ENCODE data around the gene IDH3G. TPM values are rescaled to one million over a fixed set of nuclear protein-coding genes. Genes with fewer than 3 reads are reported as not detected.

IDH3G gene
- total RNA-seq, 1 experiment from 2014 or later, result 173 TPM

DNA sequence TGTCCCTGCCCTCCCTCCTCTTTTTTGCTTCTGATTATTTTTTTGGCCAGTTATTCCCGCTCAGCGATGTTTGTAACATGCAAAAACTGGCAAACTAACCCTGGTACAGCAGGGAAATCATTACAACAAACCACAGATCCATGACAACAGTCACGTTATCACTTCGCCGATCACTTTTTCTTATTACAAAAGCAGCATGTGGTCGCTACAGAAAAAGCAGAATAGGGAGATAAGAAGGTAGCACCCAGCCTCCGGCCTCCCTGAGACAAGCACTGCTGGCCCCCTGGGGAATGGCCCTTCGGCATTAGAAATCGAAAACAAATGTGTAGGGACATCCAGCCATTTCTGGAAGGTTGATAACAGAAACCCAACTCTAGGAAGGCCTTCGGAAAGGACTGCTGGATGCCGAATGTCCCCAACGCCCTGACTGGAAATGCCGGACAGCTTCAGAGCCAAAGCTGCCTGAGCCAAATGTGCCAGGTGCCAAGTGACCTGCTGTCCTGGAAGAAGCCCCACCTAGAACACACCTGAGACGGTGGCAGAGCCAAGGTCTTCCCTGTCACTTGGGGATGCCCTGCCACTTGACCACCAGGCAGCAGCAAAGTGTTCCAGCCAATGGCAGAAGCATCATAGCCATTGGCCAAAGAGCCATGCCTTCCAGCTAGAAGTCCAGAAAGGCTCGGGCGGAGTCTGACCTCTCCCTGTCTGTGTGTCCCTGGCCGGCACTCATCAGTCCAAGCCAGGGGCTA is 2.9 kb downstream of the IDH3G start:
- DNase-seq (ENCODE audit: low spot score), result no peak

- no peak for DNase-seq (ENCODE audit: low spot score)
Observed at GRCh38 chrX:153789654-153790053, 4.5 kb downstream of the IDH3G start.

GRCh38 chrX:153786669-153787068 is 7.5 kb downstream of the IDH3G start:
- no peak for DNase-seq (ENCODE audit: low spot score)

DNA sequence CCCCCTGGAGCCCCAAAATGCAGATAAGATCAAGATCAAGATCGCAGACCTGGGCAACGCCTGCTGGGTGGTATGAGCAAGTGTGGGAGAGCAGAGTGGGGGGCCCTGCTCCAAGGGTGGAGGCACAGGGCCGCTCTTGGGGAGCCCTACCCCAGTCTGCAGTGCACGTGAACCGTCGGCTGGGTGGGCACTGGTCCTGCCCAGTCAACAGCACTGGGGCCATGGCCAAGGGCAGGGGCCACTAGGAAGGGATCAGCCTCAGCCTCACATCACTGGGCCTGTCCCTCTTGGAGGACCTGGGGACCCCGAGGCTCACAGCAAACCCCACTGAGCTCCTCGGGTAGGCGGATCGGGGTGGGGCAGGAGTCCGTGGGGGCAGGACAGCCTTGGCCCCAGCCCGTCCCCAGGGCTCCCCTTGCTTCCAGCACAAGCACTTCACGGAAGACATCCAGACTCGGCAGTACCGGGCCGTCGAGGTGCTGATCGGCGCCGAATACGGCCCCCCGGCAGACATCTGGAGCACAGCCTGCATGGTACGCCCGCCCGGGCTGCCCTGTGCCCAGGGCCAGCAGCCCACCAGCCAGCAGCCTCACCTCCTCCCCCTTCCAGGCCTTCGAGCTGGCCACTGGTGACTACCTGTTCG is 9.7 kb downstream of the IDH3G start:
- no peak for DNase-seq (ENCODE audit: low spot score)

- no peak for DNase-seq (ENCODE audit: low spot score)
Observed at GRCh38 chrX:153783378-153784013, 10.7 kb downstream of the IDH3G start.

DNA sequence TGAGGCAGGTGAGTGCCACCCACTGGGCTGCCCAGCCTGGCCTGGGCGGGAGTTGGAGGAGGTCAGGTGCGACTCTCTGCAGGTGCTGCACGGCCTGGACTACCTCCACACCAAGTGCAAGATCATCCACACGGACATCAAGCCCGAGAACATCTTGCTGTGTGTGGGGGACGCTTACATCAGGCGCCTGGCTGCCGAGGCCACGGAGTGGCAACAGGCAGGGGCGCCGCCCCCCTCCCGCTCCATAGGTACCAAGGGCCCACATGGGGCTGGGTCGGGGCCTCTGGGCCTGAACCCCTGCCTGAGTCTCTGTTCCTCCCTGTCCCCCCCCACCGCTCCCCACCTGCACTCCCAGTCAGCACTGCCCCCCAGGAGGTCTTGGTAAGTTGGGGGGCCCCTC is 11.3 kb downstream of the IDH3G start:
- DNase-seq (ENCODE audit: low spot score), result no peak

DNA sequence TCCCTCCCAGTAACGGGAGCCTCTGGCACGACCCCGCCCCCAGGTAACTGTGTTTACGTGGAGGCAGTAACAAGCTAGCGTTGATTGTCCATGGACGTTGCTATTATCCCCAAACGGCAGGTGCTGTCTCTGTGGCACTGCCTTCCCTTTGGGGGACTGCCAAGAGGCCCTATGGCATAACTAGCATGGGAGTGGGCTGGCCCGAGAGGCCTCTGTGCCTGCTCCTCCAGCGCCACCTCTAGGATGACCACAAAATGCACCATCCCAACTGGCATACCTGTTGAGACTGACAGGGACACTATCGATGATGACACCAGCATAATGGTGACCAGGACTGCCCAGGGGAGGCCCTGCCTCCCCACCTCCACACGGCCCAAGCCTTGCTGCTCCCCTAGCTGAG is 11.9 kb downstream of the IDH3G start:
- DNase-seq (ENCODE audit: low spot score), result peak; percentile 54

DNA sequence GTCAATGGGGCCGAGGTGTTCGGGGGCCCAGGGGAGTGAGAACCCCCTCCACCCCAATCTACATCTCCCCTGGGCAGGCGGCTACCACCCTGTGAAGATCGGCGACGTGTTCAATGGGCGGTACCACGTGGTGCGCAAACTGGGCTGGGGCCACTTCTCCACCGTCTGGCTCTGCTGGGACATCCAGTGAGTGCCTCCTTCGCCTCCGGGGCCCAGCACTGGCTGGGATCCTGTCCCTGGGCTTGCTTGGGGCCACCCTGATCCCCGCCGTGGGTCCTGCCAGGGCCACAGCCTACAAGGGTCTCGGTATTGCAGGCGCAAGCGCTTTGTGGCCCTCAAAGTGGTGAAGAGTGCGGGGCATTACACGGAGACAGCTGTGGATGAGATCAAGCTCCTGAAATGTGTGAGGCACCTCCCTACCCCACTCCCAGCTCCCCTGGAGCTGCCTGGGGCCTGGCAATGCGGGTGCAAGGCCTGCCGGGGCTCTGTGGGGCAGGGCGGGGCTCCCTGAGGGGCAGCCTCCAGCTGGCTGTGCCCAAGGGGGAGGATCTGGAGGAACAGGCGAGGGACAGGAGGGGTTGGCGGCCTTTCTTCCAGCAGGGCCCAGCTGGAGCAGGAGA is 12.6 kb downstream of the IDH3G start:
- peak; percentile 36 for DNase-seq (ENCODE audit: low spot score)

DNA sequence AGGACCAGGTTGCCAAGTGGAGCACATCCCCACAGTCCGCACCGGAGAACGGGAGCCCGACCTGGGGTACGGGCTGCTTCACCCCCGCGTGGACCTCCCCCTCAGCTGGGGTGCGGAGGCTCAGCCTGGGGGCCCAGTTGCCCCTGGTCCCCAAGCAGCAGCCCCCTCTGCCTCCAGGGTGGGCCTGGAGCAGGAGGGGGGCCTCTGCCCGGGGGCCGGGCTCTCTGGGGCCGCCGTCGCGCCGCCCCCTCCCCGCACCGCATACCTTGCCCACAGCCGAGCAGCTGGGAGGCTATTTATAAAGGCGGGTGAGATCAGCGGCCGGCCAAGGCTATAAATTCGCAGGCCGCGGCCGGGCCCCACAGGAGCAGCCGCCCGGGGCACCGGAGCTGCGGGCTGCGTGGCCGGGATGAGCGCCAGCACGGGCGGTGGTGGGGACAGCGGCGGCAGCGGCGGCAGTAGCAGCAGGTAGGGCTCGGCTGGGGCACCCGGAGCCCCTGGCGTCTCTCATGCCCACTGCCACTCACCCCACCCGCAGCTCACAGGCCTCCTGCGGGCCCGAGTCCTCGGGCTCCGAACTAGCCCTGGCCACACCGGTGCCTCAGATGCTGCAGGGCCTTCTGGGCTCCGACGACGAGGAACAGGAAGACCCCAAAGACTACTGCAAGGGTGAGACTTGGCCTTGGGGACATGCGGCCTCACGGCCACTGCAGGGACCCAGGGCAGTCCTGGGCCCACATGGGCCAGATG is 13.3 kb downstream of the IDH3G start, which contains the start of gene SRPK3:
Gene SRPK3, plus strand, starts transcription at position 364 of the 750 bp plus-strand sequence. Its CDS starts 46 bp downstream, at position 410.
- no peak for DNase-seq (ENCODE audit: low spot score)

DNA sequence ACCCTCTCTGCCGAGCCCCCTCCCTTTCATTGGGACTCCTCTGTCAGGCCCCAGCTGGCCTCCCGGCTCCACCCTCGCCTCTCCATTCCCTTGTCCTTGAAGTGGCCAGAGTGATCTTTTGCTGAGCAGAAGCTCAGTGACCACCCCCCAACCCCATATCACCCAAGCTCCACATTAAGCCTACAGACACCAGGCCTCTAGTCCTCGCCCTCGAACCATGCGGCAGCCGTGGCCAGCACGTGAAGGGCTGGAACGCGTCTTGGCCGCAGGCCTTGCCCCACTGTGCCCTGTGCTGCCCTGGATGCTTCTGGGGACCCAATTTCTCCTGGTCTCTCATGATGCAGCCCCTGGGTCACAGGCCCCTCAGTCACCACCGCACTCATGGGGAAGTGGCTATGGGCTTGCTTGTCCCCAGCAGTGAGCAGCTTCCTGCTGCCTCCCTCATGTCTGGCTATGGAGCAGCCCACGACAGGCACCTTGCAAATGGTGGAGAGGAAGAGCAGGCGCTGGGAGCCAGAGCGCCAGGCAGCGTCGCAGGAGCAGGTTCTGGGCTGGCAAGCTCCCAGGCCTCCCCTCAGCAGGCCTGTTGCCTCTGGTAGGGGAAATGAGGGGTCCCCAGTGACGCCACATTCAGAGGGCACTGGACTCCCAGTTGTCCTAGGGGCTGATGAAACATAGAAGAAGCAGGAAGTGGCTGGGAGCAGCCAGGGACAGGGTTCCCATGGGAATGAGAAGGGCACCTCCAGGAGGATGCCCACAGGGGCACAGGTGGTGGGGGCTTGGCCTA is 14.1 kb downstream of the IDH3G start:
- DNase-seq (ENCODE audit: low spot score), result no peak

GRCh38 chrX:153778684-153779101 is 15.5 kb downstream of the IDH3G start:
- DNase-seq (ENCODE audit: low spot score), result no peak

GRCh38 chrX:153778181-153778580 is 16.0 kb downstream of the IDH3G start:
- DNase-seq (ENCODE audit: low spot score), result no peak

GRCh38 chrX:153777261-153778090 is 16.7 kb downstream of the IDH3G start:
- DNase-seq (ENCODE audit: low spot score), result no peak

DNA sequence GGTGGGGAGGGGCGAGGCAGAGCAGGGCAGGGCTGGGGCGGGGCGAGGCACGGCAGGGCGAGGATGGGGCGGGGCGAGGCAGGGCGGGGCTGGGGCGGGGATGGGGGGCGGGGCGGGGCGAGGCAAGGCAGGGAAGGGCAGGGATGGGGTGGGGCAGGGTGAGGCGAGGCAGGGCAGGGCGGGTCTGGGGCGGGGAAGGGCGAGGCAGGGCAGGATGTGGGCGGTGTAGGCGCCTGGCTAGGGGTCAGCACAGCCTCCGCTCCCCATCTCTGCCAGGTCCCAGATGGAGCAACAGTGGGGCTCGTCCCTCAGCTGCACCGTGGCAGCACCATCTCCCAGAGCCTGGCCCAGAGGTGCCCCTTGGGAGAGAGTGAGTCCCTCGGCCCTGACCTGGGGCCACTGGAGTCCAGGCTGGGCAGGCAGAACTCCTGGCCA is 17.5 kb downstream of the IDH3G start:
- no peak for DNase-seq (ENCODE audit: low spot score)

DNA sequence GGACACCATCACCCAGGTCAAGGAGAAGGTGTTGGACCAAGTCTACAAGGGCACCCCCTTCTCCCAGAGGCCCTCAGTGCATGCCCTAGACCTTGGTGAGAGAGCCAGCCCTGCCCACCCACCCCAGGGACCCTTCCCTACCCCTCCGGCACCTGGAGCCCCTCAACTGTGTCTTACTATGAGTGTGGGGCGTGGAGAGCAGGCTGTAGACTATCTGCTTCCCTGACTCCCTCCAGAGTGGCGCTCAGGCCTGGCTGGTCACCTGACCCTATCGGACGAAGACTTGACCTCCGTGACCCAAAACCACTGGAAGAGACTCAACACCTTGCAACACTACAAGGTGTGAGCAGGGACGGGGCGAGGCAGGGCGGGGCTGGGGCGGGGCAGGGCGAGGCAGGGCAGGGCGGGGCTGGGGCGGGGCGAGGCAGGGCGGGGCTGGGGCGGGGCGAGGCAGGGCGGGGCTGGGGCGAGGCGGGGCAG is 18.0 kb downstream of the IDH3G start:
- DNase-seq (ENCODE audit: low spot score), result no peak

- DNase-seq (ENCODE audit: low spot score), result no peak
Observed at GRCh38 chrX:153775293-153776119, 18.7 kb downstream of the IDH3G start.

- no peak for DNase-seq (ENCODE audit: low spot score)
Observed at GRCh38 chrX:153774576-153775292, 19.4 kb downstream of the IDH3G start.
